Measurements from ENCODE around the gene XKR8. TPM values are rescaled to one million over a fixed set of nuclear protein-coding genes. Genes with fewer than 3 reads are reported as not detected.
A peak's percentile ranks its signal among the peaks of the same experiment; 100 is the strongest.

The XKR8 gene
- total and polyA plus RNA-seq, 2 donors (not counting 1 experiment from before 2014, with no cell fraction given), result 3.4 to 8.7 TPM

- no peak overlapping the region for H3K27ac Mint-ChIP-seq
These were observed 2.1 kb upstream of the XKR8 start for GRCh38 chr1:27957655-27958054.

DNA sequence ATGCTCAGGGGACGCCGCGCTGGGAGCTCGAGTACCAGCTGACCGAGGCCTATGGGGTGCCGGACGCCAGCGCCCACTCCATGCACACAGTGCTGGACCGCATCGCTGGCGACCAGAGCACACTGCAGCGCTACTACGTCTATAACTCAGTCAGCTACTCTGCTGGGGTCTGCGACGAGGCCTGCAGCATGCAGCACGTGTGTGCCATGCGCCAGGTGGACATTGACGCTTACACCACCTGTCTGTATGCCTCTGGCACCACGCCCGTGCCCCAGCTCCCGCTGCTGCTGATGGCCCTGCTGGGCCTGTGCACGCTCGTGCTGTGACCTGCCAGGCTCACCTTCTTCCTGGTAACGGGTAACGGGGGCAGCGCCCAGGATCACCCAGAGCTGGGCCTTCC is 1.3 kb upstream of the XKR8 start:
- CTCF ChIA-PET, result no interaction called here
- Mint-ChIP-seq H3K9me3 (ENCODE audit: insufficient read depth) (no peaks in the 10 kb centered on the region), H3K27me3 (no peaks in the 10 kb centered on the region), H3K4me3 (no peak overlapping the region), H3K4me1 (peaks cover 16% of the 10 kb centered on the region), H3K27ac (no peak overlapping the region)
- Histone ChIP-seq H3K36me3 (replicated peaks in 1 of 2; ENCODE audit: control extremely low read depth in 1 of 2, control insufficient read depth in 1 of 2, extremely low read depth in 1 of 2, insufficient read depth in 2 of 2, low read length in 1 of 2) (no peaks in the 10 kb centered on the region), H3K4me1 (ENCODE audit: control insufficient read depth in 2 of 2, insufficient read depth in 2 of 2, low read length in 2 of 2) (peaks cover 14 to 17% of the 10 kb centered on the region in 2 donors), H3K79me2 (ENCODE audit: control insufficient read depth, insufficient read depth, low read length) (peaks cover 28% of the 10 kb centered on the region), H3K27ac (ENCODE audit: low read length in 2 of 2) (no peak overlapping the region), H2AFZ (ENCODE audit: insufficient read depth, low read depth, low read length, poor library complexity, severe bottlenecking) (peak overlapping the region; percentile 100), H3K9me3 (ENCODE audit: control extremely low read depth in 1 of 3, control insufficient read depth in 2 of 3, insufficient read depth in 1 of 3, low read length in 2 of 3) (no peaks in the 10 kb centered on the region), H3K27me3 (replicated peaks in 1 of 4; ENCODE audit: control extremely low read depth in 1 of 4, control insufficient read depth in 3 of 4, insufficient read depth in 4 of 4, low read length in 3 of 4) (peaks cover 0 to 3% (median 0%) of the 10 kb centered on the region in 4 experiments), H4K20me1 (ENCODE audit: control insufficient read depth, insufficient read depth, low read length, poor library complexity, severe bottlenecking) (peaks cover 9% of the 10 kb centered on the region), H3K9ac (ENCODE audit: low read length) (no peak overlapping the region), H3K4me2 (replicated peaks; ENCODE audit: low read depth, low read length, poor library complexity, severe bottlenecking) (peak overlapping the region; percentile 100), H3K4me3 (ENCODE audit: control extremely low read depth in 1 of 5, extremely low read depth in 1 of 5, insufficient read depth in 1 of 5, low read depth in 2 of 5, low read length in 4 of 5) (no peak overlapping the region)
- intact Hi-C loops (cut with micrococcal nuclease), result no loop called here
- POLR2A ChIA-PET, result interaction anchor here (0.6 to 1.5 kb wide), 2 partner anchors 84 to 1061 kb away, joined by 4 to 5 read pairs; no protein-coding TSS in a partner anchor
- ATAC-seq (ENCODE audit: low read depth) (no peak), DNase-seq (no peak)
- WGBS (ENCODE audit: insufficient coverage), result 99% methylated on average over 26 of the region's 26 CpGs
- TF ChIP-seq, protein P1, sequence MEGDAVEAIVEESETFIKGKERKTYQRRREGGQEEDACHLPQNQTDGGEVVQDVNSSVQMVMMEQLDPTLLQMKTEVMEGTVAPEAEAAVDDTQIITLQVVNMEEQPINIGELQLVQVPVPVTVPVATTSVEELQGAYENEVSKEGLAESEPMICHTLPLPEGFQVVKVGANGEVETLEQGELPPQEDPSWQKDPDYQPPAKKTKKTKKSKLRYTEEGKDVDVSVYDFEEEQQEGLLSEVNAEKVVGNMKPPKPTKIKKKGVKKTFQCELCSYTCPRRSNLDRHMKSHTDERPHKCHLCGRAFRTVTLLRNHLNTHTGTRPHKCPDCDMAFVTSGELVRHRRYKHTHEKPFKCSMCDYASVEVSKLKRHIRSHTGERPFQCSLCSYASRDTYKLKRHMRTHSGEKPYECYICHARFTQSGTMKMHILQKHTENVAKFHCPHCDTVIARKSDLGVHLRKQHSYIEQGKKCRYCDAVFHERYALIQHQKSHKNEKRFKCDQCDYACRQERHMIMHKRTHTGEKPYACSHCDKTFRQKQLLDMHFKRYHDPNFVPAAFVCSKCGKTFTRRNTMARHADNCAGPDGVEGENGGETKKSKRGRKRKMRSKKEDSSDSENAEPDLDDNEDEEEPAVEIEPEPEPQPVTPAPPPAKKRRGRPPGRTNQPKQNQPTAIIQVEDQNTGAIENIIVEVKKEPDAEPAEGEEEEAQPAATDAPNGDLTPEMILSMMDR (IDR thresholded peaks at IDR 0.05), result no peak
- no peak for TF ChIP-seq EZH2 (IDR thresholded peaks at IDR 0.05; ENCODE audit: borderline replicate concordance, insufficient read depth, low read depth, low read length, poor library complexity, severe bottlenecking)

More at GRCh38 chr1:27957655-27958054, 2.1 kb upstream of the XKR8 start:
- WGBS (ENCODE audit: insufficient coverage), result 96% methylated on average over 4 of the region's 5 CpGs
- ChIA-PET POLR2A (no interaction called here), CTCF (interaction anchor here (0.9 kb wide), 1 partner anchor 19 kb away, joined by 3 read pairs; no protein-coding TSS in a partner anchor)
- Histone ChIP-seq H3K4me3 (ENCODE audit: control extremely low read depth in 1 of 5, extremely low read depth in 1 of 5, insufficient read depth in 1 of 5, low read depth in 2 of 5, low read length in 4 of 5) (no peak overlapping the region), H2AFZ (ENCODE audit: insufficient read depth, low read depth, low read length, poor library complexity, severe bottlenecking) (no peak overlapping the region), H3K27me3 (replicated peaks in 1 of 4; ENCODE audit: control extremely low read depth in 1 of 4, control insufficient read depth in 3 of 4, insufficient read depth in 4 of 4, low read length in 3 of 4) (peaks cover 0 to 3% (median 0%) of the 10 kb centered on the region in 4 experiments), H3K36me3 (replicated peaks in 1 of 2; ENCODE audit: control extremely low read depth in 1 of 2, control insufficient read depth in 1 of 2, extremely low read depth in 1 of 2, insufficient read depth in 2 of 2, low read length in 1 of 2) (no peaks in the 10 kb centered on the region), H3K9ac (ENCODE audit: low read length) (no peak overlapping the region), H3K27ac (ENCODE audit: low read length in 2 of 2) (no peak overlapping the region), H3K9me3 (ENCODE audit: control extremely low read depth in 1 of 3, control insufficient read depth in 2 of 3, insufficient read depth in 1 of 3, low read length in 2 of 3) (no peaks in the 10 kb centered on the region), H3K79me2 (ENCODE audit: control insufficient read depth, insufficient read depth, low read length) (peaks cover 28% of the 10 kb centered on the region), H4K20me1 (ENCODE audit: control insufficient read depth, insufficient read depth, low read length, poor library complexity, severe bottlenecking) (peaks cover 9% of the 10 kb centered on the region), H3K4me1 (ENCODE audit: control insufficient read depth in 2 of 2, insufficient read depth in 2 of 2, low read length in 2 of 2) (peaks cover 14 to 17% of the 10 kb centered on the region in 2 donors), H3K4me2 (replicated peaks; ENCODE audit: low read depth, low read length, poor library complexity, severe bottlenecking) (no peak overlapping the region)
- intact Hi-C loops (cut with micrococcal nuclease), result no loop called here
- DNase-seq, result no peak
- Mint-ChIP-seq H3K27me3 (no peaks in the 10 kb centered on the region), H3K9me3 (ENCODE audit: insufficient read depth) (no peaks in the 10 kb centered on the region), H3K4me3 (no peak overlapping the region), H3K4me1 (peaks cover 16% of the 10 kb centered on the region)
- no peak for ATAC-seq (ENCODE audit: low read depth)
- no peak for TF ChIP-seq EZH2 (IDR thresholded peaks at IDR 0.05; ENCODE audit: borderline replicate concordance, insufficient read depth, low read depth, low read length, poor library complexity, severe bottlenecking)
- TF ChIP-seq, protein P1 (IDR thresholded peaks at IDR 0.05), result no peak

Measured in B cell (primary cell).